Activated T-cell treated with anti-CD3 and anti-CD28 coated beads, Interleukin-2, amount 50 U/mL, for 72 hours (primary cell): Measurements from ENCODE around the gene C1GALT1. TPM values are rescaled to one million over a fixed set of nuclear protein-coding genes. Genes with fewer than 3 reads are reported as not detected.
"Not testable (repeated sequence)": the region's sequence is repeated elsewhere in the genome, so short reads cannot be mapped to it uniquely, and the experiment has no call there.

Experiments
- ATAC-seq, 2 donors: fragments of 150-1000 bp; cut with Tn5 transposase; replicated peaks in 1 of 2; 2 replicates each; pipeline ENCODE4 v1.10.0; 2021; ENCODE audit warnings: moderate library complexity in 2 of 2, mild to moderate bottlenecking in 1 of 2
- DNase-seq, 2 donors: peaks; one replicate each; pipeline ENCODE4 v3.0.0; 2021 to 2022; ENCODE audit warnings: mixed read lengths in 1 of 2
- H3K27ac Mint-ChIP-seq: one replicate; pipeline ENCODE4 v1.8.0; 2022; ENCODE audit warnings: mild to moderate bottlenecking, moderate library complexity, mixed read lengths
- H3K27me3 Mint-ChIP-seq: one replicate; pipeline ENCODE4 v1.8.0; 2022; ENCODE audit warnings: low read depth, mixed read lengths
- H3K36me3 Mint-ChIP-seq, 2 donors: one replicate each; pipeline ENCODE4 v1.8.0; 2022; ENCODE audit warnings: mixed read lengths in 2 of 2, mild to moderate bottlenecking in 1 of 2; ENCODE audit not compliant: insufficient read depth in 2 of 2
- H3K4me1 Mint-ChIP-seq: one replicate; pipeline ENCODE4 v1.8.0; 2022; ENCODE audit warnings: low read depth, mixed read lengths
- H3K4me3 Mint-ChIP-seq, 2 donors: one replicate each; pipeline ENCODE4 v1.8.0; 2022; ENCODE audit warnings: mild to moderate bottlenecking in 2 of 2, mixed read lengths in 2 of 2, moderate library complexity in 2 of 2
- H3K9me3 Mint-ChIP-seq, 2 donors: one replicate each; pipeline ENCODE4 v1.8.0; 2022; ENCODE audit warnings: mixed read lengths in 2 of 2
- total RNA-seq, 2 donors: library from RNA; stranded (reverse); gene quantifications; one replicate each; pipeline ENCODE4 v1.2.3, GENCODE V29; 2022

The C1GALT1 gene
- total RNA-seq, result 10 to 100 TPM; 31.0 to 31.8 TPM

GRCh38 chr7:7182156-7183060, at the start of gene C1GALT1:
C1GALT1 (plus strand) TSS chr7:7182544; CDS start chr7:7234320, 51,776 bp downstream.
- DNase-seq, result peak; percentile 96 to 97
- ATAC-seq, result peak; percentile 89 to 91
- H3K27ac Mint-ChIP-seq, result peak within 1 kb of the TSS; percentile 99
- no peaks in the 10 kb centered on the region for H3K27me3 Mint-ChIP-seq
- peaks cover 0 to 1% of the 10 kb centered on the region in 2 donors for H3K36me3 Mint-ChIP-seq
- H3K4me1 Mint-ChIP-seq, result peaks cover 26% of the 10 kb centered on the region
- peak within 1 kb of the TSS; percentile 90 to 97 for H3K4me3 Mint-ChIP-seq
- H3K9me3 Mint-ChIP-seq, result no peaks in the 10 kb centered on the region

DNA sequence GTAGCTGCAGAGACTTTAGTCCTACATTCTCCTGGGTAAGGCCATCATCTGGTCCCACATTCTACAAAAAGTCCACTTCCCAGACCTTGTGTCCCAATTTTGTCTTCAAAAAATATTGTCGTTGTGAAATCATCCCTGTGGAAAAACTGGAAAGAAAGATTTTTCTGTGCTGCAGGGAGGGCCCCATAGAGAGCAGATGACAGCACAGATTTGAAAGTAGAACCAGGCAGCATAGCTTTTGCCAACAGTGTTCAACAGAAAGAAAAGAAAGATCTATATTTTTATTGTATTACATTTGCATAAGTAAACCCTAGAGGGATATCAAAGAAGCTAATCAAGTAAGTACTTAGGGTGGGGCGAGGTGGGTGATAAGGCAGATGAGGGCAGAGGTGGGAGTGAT, 48.3 kb upstream of the C1GALT1 start:
- Mint-ChIP-seq H3K27me3 (no peaks in the 10 kb centered on the region), H3K36me3 (peaks cover 0 to 2% of the 10 kb centered on the region in 2 donors), H3K4me1 (no peaks in the 10 kb centered on the region), H3K9me3 (peaks cover 2 to 4% of the 10 kb centered on the region in 2 donors), H3K27ac (no peak overlapping the region), H3K4me3 (no peak overlapping the region)
- DNase-seq (no peak), ATAC-seq (no peak)

- H3K27me3 Mint-ChIP-seq, result no peaks in the 10 kb centered on the region
- ATAC-seq (no peak), DNase-seq (no peak)
- no peaks in the 10 kb centered on the region for H3K4me1 Mint-ChIP-seq
- H3K27ac Mint-ChIP-seq, result no peak overlapping the region
- H3K9me3 Mint-ChIP-seq, result peaks cover 2 to 4% of the 10 kb centered on the region in 2 donors
- H3K4me3 Mint-ChIP-seq, result no peak overlapping the region
- peaks cover 0 to 2% of the 10 kb centered on the region in 2 donors for H3K36me3 Mint-ChIP-seq
Measured at GRCh38 chr7:7135074-7135473, 47.3 kb upstream of the C1GALT1 start.

- not testable (repeated sequence) for H3K9me3 Mint-ChIP-seq, DNase-seq, H3K4me3 Mint-ChIP-seq, H3K36me3 Mint-ChIP-seq, ATAC-seq, H3K4me1 Mint-ChIP-seq, H3K27ac Mint-ChIP-seq, H3K27me3 Mint-ChIP-seq
Measured at GRCh38 chr7:7135924-7136323, 46.4 kb upstream of the C1GALT1 start.

- H3K27ac Mint-ChIP-seq, result no peak overlapping the region
- no peaks in the 10 kb centered on the region for H3K27me3 Mint-ChIP-seq
- no peak for DNase-seq
- H3K36me3 Mint-ChIP-seq, result peaks cover 0 to 2% of the 10 kb centered on the region in 2 donors
- no peak overlapping the region for H3K4me3 Mint-ChIP-seq
- ATAC-seq, result no peak
- H3K4me1 Mint-ChIP-seq, result no peaks in the 10 kb centered on the region
- H3K9me3 Mint-ChIP-seq, result peaks cover 2 to 4% of the 10 kb centered on the region in 2 donors
Measured at GRCh38 chr7:7136466-7137381, 45.6 kb upstream of the C1GALT1 start.

DNA sequence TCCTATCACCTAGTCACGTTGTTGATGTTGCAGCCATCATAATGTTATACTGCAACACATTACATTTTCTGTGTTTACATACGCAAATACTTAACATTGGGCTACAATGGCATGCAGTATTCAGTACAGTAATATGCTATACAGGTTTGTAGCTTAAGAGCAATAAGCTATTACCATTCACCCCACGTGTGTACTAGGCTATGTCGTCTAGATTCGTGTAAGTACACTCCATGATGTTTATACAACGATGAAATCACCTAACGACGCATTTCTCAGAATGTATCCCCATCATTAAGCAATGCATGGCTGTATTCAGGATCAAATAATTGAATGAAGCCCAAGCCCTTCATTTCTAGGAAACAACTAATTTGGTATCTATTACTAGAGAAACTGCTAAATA, 43.4 kb upstream of the C1GALT1 start:
- peaks cover 9 to 10% of the 10 kb centered on the region in 2 donors for H3K9me3 Mint-ChIP-seq

DNA sequence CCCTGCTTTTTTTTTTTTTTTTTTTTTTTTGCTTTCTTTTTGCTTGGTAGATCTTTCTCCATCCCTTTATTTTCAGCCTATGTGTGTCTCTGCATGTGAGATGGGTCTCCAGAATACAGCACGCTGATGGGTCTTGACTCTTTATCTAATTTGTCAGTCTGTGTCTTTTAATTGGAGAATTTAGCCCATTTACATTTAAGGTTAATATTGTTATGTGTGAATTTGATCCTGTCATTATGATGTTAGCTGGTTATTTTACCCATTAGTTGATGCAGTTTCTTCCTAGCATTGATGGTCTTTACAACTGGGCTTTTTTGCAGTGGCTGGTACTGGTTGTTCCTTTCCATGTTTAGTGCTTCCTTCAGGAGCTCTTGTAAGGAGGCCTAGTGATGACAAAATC, 38.9 kb upstream of the C1GALT1 start:
- H3K36me3 Mint-ChIP-seq, result peaks cover 8 to 12% of the 10 kb centered on the region in 2 donors
- peaks cover 9 to 10% of the 10 kb centered on the region in 2 donors for H3K9me3 Mint-ChIP-seq
- H3K27me3 Mint-ChIP-seq, H3K27ac Mint-ChIP-seq, ATAC-seq, H3K4me3 Mint-ChIP-seq, H3K4me1 Mint-ChIP-seq, DNase-seq: not testable (repeated sequence)

More for the DNA sequence above, 43.4 kb upstream of the C1GALT1 start:
- H3K4me1 Mint-ChIP-seq, result no peaks in the 10 kb centered on the region
- no peak for ATAC-seq
- H3K4me3 Mint-ChIP-seq, result no peak overlapping the region
- H3K27me3 Mint-ChIP-seq, result no peaks in the 10 kb centered on the region
- peaks cover 4% of the 10 kb centered on the region in 2 donors for H3K36me3 Mint-ChIP-seq
- no peak for DNase-seq
- H3K27ac Mint-ChIP-seq, result no peak overlapping the region

DNA sequence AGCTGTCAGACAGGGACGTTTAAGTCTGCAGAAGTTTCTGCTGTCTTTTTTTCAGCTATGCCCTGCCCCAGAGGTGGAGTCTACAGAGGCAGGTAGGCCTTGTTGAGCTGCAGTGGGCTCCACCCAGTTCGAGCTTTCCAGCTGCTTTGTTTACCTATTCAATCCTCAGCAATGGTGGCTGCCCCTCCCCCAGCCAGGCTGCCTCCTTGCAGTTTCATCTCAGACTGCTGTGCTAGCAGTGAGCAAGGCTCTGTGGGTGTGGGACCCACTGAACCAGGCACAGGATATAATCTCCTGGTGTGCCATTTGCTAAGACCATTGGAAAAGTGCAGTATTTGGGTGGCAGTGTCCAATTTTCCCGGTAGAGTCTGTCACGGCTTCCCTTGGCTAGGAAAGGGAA, 37.2 kb upstream of the C1GALT1 start:
- not testable (repeated sequence) for H3K4me1 Mint-ChIP-seq, ATAC-seq, DNase-seq, H3K27me3 Mint-ChIP-seq, H3K4me3 Mint-ChIP-seq, H3K27ac Mint-ChIP-seq
- peaks cover 8 to 12% of the 10 kb centered on the region in 2 donors for H3K36me3 Mint-ChIP-seq
- peaks cover 8 to 10% of the 10 kb centered on the region in 2 donors for H3K9me3 Mint-ChIP-seq

GRCh38 chr7:7146837-7147236, 35.5 kb upstream of the C1GALT1 start:
- Mint-ChIP-seq H3K4me1 (peaks cover 3% of the 10 kb centered on the region), H3K9me3 (peaks cover 8 to 10% of the 10 kb centered on the region in 2 donors), H3K27ac (no peak overlapping the region), H3K36me3 (peaks cover 8 to 12% of the 10 kb centered on the region in 2 donors), H3K4me3 (no peak overlapping the region), H3K27me3 (no peaks in the 10 kb centered on the region)
- ATAC-seq (no peak), DNase-seq (no peak)

GRCh38 chr7:7148798-7149481, 33.4 kb upstream of the C1GALT1 start:
- peaks cover 2 to 6% of the 10 kb centered on the region in 2 donors for H3K9me3 Mint-ChIP-seq
- H3K4me1 Mint-ChIP-seq, result peaks cover 3% of the 10 kb centered on the region
- H3K4me3 Mint-ChIP-seq, result no peak overlapping the region
- H3K27ac Mint-ChIP-seq, result no peak overlapping the region
- DNase-seq (no peak), ATAC-seq (no peak)
- no peaks in the 10 kb centered on the region for H3K27me3 Mint-ChIP-seq
- H3K36me3 Mint-ChIP-seq, result peaks cover 8% of the 10 kb centered on the region in 2 donors

GRCh38 chr7:7151285-7151684, 31.1 kb upstream of the C1GALT1 start:
- ATAC-seq, result no peak
- no peak for DNase-seq
- peaks cover 8 to 10% of the 10 kb centered on the region in 2 donors for H3K9me3 Mint-ChIP-seq
- no peak overlapping the region for H3K27ac Mint-ChIP-seq
- H3K27me3 Mint-ChIP-seq, result no peaks in the 10 kb centered on the region
- peaks cover 10% of the 10 kb centered on the region for H3K4me1 Mint-ChIP-seq
- peaks cover 4 to 11% of the 10 kb centered on the region in 2 donors for H3K36me3 Mint-ChIP-seq
- H3K4me3 Mint-ChIP-seq, result no peak overlapping the region

GRCh38 chr7:7151865-7152264, 30.5 kb upstream of the C1GALT1 start:
- Mint-ChIP-seq H3K27ac (no peak overlapping the region), H3K27me3 (no peaks in the 10 kb centered on the region), H3K9me3 (peaks cover 8 to 10% of the 10 kb centered on the region in 2 donors), H3K4me1 (peaks cover 16% of the 10 kb centered on the region), H3K4me3 (no peak overlapping the region), H3K36me3 (peaks cover 4 to 11% of the 10 kb centered on the region in 2 donors)
- DNase-seq (no peak), ATAC-seq (no peak)
